Aorta (tissue), 5 donors: Measurements from ENCODE around the gene ZNF750. TPM values are rescaled to one million over a fixed set of nuclear protein-coding genes. Genes with fewer than 3 reads are reported as not detected.

Source experiments
- ATAC-seq: fragments of 200-7000 bp; cut with Tn5 transposase; one replicate; pipeline ENCODE4 v1.9.1; 2022; ENCODE audit warnings: moderate library complexity; ENCODE audit not compliant: low FRiP score
- DNase-seq, 2 donors: peaks; one replicate each; pipeline ENCODE4 v3.0.0-alpha.2; 2020
- H3K27ac ChIP-seq, 2 donors: one replicate each; pipeline ENCODE4 v1.5.1; 2013; ENCODE audit warnings: low read length in 2 of 2, mild to moderate bottlenecking in 2 of 2, moderate library complexity in 2 of 2, control low read depth in 1 of 2, inconsistent platforms in 1 of 2, low read depth in 1 of 2
- H3K27me3 ChIP-seq, 2 donors: one replicate each; pipeline ENCODE4 v1.6.1; 2013; ENCODE audit warnings: control low read depth in 1 of 2, low read length in 1 of 2, mild to moderate bottlenecking in 1 of 2, moderate library complexity in 1 of 2; ENCODE audit not compliant: insufficient read depth in 2 of 2, control insufficient read depth in 1 of 2
- H3K36me3 ChIP-seq, 2 donors: one replicate each; pipeline ENCODE4 v1.6.1; 2013; ENCODE audit warnings: control low read depth in 1 of 2, low read length in 1 of 2, mild to moderate bottlenecking in 1 of 2; ENCODE audit not compliant: insufficient read depth in 2 of 2, control insufficient read depth in 1 of 2
- H3K4me1 ChIP-seq, 2 donors: one replicate each; pipeline ENCODE4 v1.6.1; 2013; ENCODE audit warnings: low read length in 2 of 2, control low read depth in 1 of 2, mild to moderate bottlenecking in 1 of 2, moderate library complexity in 1 of 2; ENCODE audit not compliant: insufficient read depth in 2 of 2, control insufficient read depth in 1 of 2
- H3K4me3 ChIP-seq, 2 donors: one replicate each; pipeline ENCODE4 v1.5.1; 2013; ENCODE audit warnings: low read length in 2 of 2, control low read depth in 1 of 2, mild to moderate bottlenecking in 1 of 2
- H3K9me3 ChIP-seq: one replicate; pipeline ENCODE4 v1.6.1; 2013; ENCODE audit warnings: mild to moderate bottlenecking, low read length; ENCODE audit not compliant: control insufficient read depth
- WGBS, 2 donors: extraction: QIAGEN DNeasy Blood & Tissue Kit; methylation state at CpG; one replicate each; pipeline ENCODE4 v1.1.7; 2013; 5-methylcytosine and 5-hydroxymethylcytosine counted together
- intact Hi-C, 2 donors: fragments of 100-400 bp; cut with DNase I; formaldehyde crosslinking; loops; one replicate each; pipeline versions ENCODE4 v1.14.2 to v1.15.0; 2022
- polyA plus RNA-seq, 2 donors: library from polyadenylated mRNA; stranded (reverse); fragments of 200-250 nt; gene quantifications; one replicate each; pipeline ENCODE4 v1.2.3, GENCODE V29; 2013
- total RNA-seq, 2 donors: library from RNA; stranded (reverse); fragmentation: NEBNext Ultra II Directional; extraction: Animal tissue kit (Norgen Biotek cat#: 25700); gene quantifications; one replicate each; pipeline ENCODE4 v1.2.1, GENCODE V29; 2021
- donor health status: healthy with polysubstance abuse.
- donor health status: Bipolar disorder and iron deficiency.
- donor health status: DM: no; HTN: no; CAD: no.
- donor health status: DM: no; HTN: no; CAD: no.
- donor health status: DM: yes; HTN: yes; CAD: no.

ZNF750 gene
- total and polyA plus RNA-seq, 4 donors: 0.10 to 0.21 TPM; not detected in 2

DNA sequence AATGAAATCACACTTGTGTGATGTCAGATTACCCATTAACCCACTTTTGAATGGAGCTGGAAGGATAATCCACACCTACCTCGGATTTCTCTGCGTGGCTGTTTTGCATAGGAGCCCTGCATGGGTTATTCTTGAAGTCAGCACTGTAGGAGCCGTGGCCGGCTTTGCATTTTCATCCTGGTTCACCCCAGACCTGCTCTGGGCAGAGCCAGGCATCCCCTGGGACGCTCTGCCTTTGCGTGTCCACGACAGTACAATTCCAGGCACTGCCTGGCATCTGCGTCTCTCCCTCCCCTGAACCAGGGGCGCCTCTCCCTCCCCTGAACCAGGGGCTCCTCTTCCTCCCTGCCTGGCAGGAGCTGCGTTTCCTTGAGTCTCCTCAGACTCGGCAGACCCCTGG, 29.7 kb upstream of the ZNF750 start:
- 91 to 92% methylated on average over 11 of the region's 11 CpGs for WGBS, 2 donors
- Histone ChIP-seq H3K27ac (no peak overlapping the region), H3K9me3 (no peaks in the 10 kb centered on the region), H3K4me3 (no peak overlapping the region), H3K4me1 (no peaks in the 10 kb centered on the region), H3K36me3 (peaks cover 0 to 3% of the 10 kb centered on the region in 2 donors), H3K27me3 (no peaks in the 10 kb centered on the region)
- ATAC-seq (no peak), DNase-seq (peak in 1 of 2 donors; percentile 57)
- intact Hi-C loops: loop anchor here in 1 of 2 donors (10.0 kb wide), 1 partner anchor 65 kb away; no protein-coding TSS in a partner anchor

GRCh38 chr17:82868715-82869131, 28.9 kb upstream of the ZNF750 start:
- 91 to 93% methylated on average over 21 of the region's 21 CpGs for WGBS, 2 donors
- intact Hi-C loops: loop anchor here in 1 of 2 donors (10.0 kb wide), 1 partner anchor 64 kb away; no protein-coding TSS in a partner anchor
- Histone ChIP-seq H3K36me3 (peaks cover 0 to 3% of the 10 kb centered on the region in 2 donors), H3K4me1 (no peaks in the 10 kb centered on the region), H3K27me3 (no peaks in the 10 kb centered on the region), H3K27ac (no peak overlapping the region), H3K9me3 (no peaks in the 10 kb centered on the region), H3K4me3 (no peak overlapping the region)
- DNase-seq: peak in 1 of 2 donors; percentile 37
- ATAC-seq: no peak

DNA sequence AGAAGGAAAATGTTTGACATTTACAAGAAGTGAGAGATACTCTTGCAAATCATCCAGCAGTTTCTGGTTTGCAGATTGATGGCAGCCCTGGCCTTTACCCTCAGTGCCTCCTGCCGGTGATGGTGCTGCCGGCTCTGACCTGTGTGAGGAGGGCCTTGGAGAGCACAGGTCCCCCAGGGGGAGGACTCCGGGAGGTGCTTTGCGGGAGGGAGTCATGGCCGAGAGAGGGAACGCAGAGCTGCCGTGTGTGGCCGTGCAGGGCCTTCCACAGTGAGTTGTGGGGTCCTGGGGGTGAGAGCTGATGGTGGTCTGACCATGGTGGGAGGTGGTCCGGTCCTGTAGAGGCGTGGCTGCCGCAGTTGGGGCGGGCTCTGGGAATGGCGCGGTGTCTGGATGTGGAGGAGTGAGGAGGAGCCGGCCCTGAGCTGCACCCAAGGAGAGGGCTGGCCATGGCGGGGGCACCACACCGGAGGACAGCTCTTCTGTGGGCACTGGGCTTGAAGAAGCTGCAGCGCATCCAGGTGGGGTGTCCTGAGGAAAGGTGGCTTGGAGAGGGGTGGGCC, 28.0 kb upstream of the ZNF750 start:
- intact Hi-C loops: loop anchor here in 1 of 2 donors (10.0 kb wide), 1 partner anchor 63 kb away; no protein-coding TSS in a partner anchor
- H3K9me3 ChIP-seq: no peaks in the 10 kb centered on the region
- no peak overlapping the region for H3K4me3 ChIP-seq
- 94 to 96% methylated on average over 17 to 18 of the region's 18 CpGs for WGBS, 2 donors
- no peak overlapping the region for H3K27ac ChIP-seq
- H3K36me3 ChIP-seq: peaks cover 0 to 3% of the 10 kb centered on the region in 2 donors
- H3K27me3 ChIP-seq: no peaks in the 10 kb centered on the region
- peak in 1 of 2 donors; percentile 70 for DNase-seq
- no peaks in the 10 kb centered on the region for H3K4me1 ChIP-seq
- no peak for ATAC-seq

GRCh38 chr17:82866590-82867191, 26.9 kb upstream of the ZNF750 start:
- peak in 1 of 2 donors; percentile 73 for DNase-seq
- 59 to 76% methylated on average over 11 of the region's 11 CpGs for WGBS, 2 donors
- Histone ChIP-seq H3K27me3 (no peaks in the 10 kb centered on the region), H3K4me3 (no peak overlapping the region), H3K9me3 (no peaks in the 10 kb centered on the region), H3K36me3 (peaks cover 0 to 3% of the 10 kb centered on the region in 2 donors), H3K27ac (no peak overlapping the region), H3K4me1 (no peaks in the 10 kb centered on the region)
- intact Hi-C loops: loop anchor here in 1 of 2 donors (10.0 kb wide), 1 partner anchor 62 kb away; no protein-coding TSS in a partner anchor
- ATAC-seq: no peak

DNA sequence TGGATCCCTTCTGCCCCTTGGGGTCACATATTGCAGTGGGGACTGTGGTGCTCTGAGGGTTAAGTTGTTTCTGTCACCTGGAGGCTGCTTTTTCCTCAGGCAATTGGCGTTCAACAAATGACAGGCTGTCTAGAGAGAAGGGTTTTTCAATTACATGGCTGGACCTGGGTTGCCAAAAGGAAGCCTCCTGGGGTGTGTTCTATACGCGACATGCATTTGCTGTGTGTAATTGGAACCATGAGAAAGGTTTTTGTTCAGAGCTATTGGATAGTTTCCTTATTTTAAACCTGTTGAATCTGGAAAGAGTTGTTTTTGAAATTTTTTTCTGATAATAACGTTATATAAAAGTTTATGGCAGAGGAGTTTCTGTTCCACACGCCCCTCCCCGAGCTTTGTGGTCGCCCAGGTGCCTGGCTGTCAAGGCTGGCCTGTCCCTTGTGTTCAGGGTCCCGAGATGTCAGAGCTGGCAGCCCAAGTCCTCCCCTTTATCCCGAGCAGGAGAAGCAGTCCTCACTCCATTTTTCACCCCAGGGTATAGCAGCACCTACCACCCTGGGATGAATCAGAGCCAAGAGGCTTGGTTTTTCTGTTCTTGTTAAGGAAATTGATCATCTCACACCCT, 26.1 kb upstream of the ZNF750 start:
- Histone ChIP-seq H3K27me3 (no peaks in the 10 kb centered on the region), H3K27ac (no peak overlapping the region)
- intact Hi-C loops: loop anchor here in 1 of 2 donors (10.0 kb wide), 1 partner anchor 61 kb away; no protein-coding TSS in a partner anchor

DNA sequence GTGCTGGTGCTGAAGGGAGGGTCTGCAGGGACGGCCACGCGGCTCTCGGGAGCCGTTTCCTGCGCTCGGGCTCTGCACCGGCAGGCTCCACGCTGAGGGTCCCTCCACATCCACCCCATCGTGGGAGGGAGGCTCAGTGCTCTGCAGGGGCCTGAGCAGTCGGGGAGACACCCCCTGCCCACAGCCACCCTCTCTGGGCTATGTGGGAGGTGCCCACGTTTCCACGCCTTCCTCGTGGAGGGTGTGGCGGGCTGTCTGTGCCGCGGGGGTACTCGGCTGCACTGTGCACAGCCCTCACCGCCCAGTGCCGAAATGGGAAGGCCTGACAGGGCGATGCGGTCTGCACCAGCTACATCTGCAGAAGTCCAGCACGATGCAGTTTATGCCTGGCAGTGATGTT, 25.5 kb upstream of the ZNF750 start:
- H3K9me3 ChIP-seq: no peaks in the 10 kb centered on the region
- WGBS, 2 donors: 83 to 88% methylated on average over 23 of the region's 23 CpGs
- ATAC-seq (no peak), DNase-seq (peak in 1 of 2 donors; percentile 56)
- no peak overlapping the region for H3K4me3 ChIP-seq
- no peaks in the 10 kb centered on the region for H3K27me3 ChIP-seq
- no peaks in the 10 kb centered on the region for H3K36me3 ChIP-seq
- no peak overlapping the region for H3K27ac ChIP-seq
- no peaks in the 10 kb centered on the region for H3K4me1 ChIP-seq
- intact Hi-C loops: loop anchor here in 1 of 2 donors (10.0 kb wide), 1 partner anchor 60 kb away; no protein-coding TSS in a partner anchor

More for the DNA sequence above, 26.1 kb upstream of the ZNF750 start:
- no peak for ATAC-seq
- H3K4me3 ChIP-seq: no peak overlapping the region
- no peaks in the 10 kb centered on the region for H3K4me1 ChIP-seq
- H3K9me3 ChIP-seq: no peaks in the 10 kb centered on the region
- peak in 1 of 2 donors; percentile 47 for DNase-seq
- 80 to 83% methylated on average over 9 of the region's 9 CpGs for WGBS, 2 donors
- H3K36me3 ChIP-seq: peaks cover 0 to 3% of the 10 kb centered on the region in 2 donors

- intact Hi-C loops: loop anchor here in 1 of 2 donors (10.0 kb wide), 1 partner anchor 60 kb away; no protein-coding TSS in a partner anchor
- Histone ChIP-seq H3K9me3 (no peaks in the 10 kb centered on the region), H3K27ac (no peak overlapping the region), H3K4me3 (no peak overlapping the region), H3K27me3 (no peaks in the 10 kb centered on the region), H3K36me3 (no peaks in the 10 kb centered on the region), H3K4me1 (no peaks in the 10 kb centered on the region)
- no peak for ATAC-seq
- WGBS, 2 donors: 86% methylated on average over 11 to 16 of the region's 16 CpGs
- no peak for DNase-seq
Measured at GRCh38 chr17:82864713-82865248, 25.0 kb upstream of the ZNF750 start.

- WGBS, 2 donors: 87 to 88% methylated on average over 18 of the region's 18 CpGs
- H3K27ac ChIP-seq: no peak overlapping the region
Measured at GRCh38 chr17:82863941-82864712, 24.3 kb upstream of the ZNF750 start.

More at GRCh38 chr17:82863941-82864712, 24.3 kb upstream of the ZNF750 start:
- Histone ChIP-seq H3K9me3 (no peaks in the 10 kb centered on the region), H3K27me3 (no peaks in the 10 kb centered on the region), H3K4me3 (no peak overlapping the region), H3K36me3 (no peaks in the 10 kb centered on the region), H3K4me1 (no peaks in the 10 kb centered on the region)
- DNase-seq (peak in 1 of 2 donors; percentile 67), ATAC-seq (no peak)
- intact Hi-C loops: loop anchor here in 1 of 2 donors (10.0 kb wide), 1 partner anchor 59 kb away; no protein-coding TSS in a partner anchor
